ENCODE results near the gene MTERF2. TPM values are rescaled to one million over a fixed set of nuclear protein-coding genes. Genes with fewer than 3 reads are reported as not detected.

MTERF2 gene
- total RNA-seq, 1 experiment from 2014 or later = 7.8 TPM

GRCh38 chr12:106985479-106985878 lies 1.5 kb downstream of the MTERF2 start:
- no peaks in the 10 kb centered on the region for H3K9me2 ChIP-seq (ENCODE audit: insufficient read depth)
- H3K4me2 ChIP-seq (ENCODE audit: low read length) = peak overlapping the region; percentile 84
- RAD21 ChIA-PET (ENCODE audit: low non-redundant PET in 1 of 2, low total read pairs in 2 of 2, uncharacterized antibody in 2 of 2, unreplicated experiment in 2 of 2) = no interaction called here
- peaks cover 8 to 15% of the 10 kb centered on the region in 2 experiments; a peak in 3 of 4 replicates for H3K4me1 ChIP-seq (ENCODE audit: control insufficient read depth in 1 of 2, insufficient read depth in 2 of 2, low read length in 2 of 2)
- H3K79me2 ChIP-seq (ENCODE audit: insufficient read depth, low read length) = peaks cover 6% of the 10 kb centered on the region; the same call in 1 of the 2 replicates
- H3K36me3 ChIP-seq (ENCODE audit: control insufficient read depth in 1 of 2, insufficient read depth in 2 of 2, low read length in 2 of 2) = peaks cover 0 to 5% of the 10 kb centered on the region in 2 experiments; a peak in 1 of 4 replicates
- no peaks in the 10 kb centered on the region for H3K27me3 ChIP-seq (ENCODE audit: insufficient read depth, low read length)
- DNase-seq (ENCODE audit: low read depth, low spot score) = no peak
- no peak for TF ChIP-seq CTCF (IDR thresholded peaks at IDR 0.05 in 2 of 3, conservative IDR thresholded peaks at IDR 0.05 in 1 of 3; ENCODE audit: borderline replicate concordance in 1 of 3, insufficient read depth in 1 of 3, low read depth in 2 of 3, low read length in 2 of 3)
- no peak for TF ChIP-seq ELF1 (IDR thresholded peaks at IDR 0.05; ENCODE audit: borderline replicate concordance, low read depth)
- no peak for TF ChIP-seq SP1 (IDR thresholded peaks at IDR 0.05; ENCODE audit: low read depth)
- TF ChIP-seq SRF (IDR thresholded peaks at IDR 0.05; ENCODE audit: low read depth) = no peak
- no peak for TF ChIP-seq CEBPB (IDR thresholded peaks at IDR 0.05; ENCODE audit: low read depth)
- TF ChIP-seq YY1 (IDR thresholded peaks at IDR 0.05; ENCODE audit: extremely low read depth, insufficient replicate concordance, low read depth, low read length) = no peak
- TF ChIP-seq POLR2AphosphoS5 (IDR thresholded peaks at IDR 0.05; ENCODE audit: low read depth, low read length) = no peak
- TF ChIP-seq JUND (IDR thresholded peaks at IDR 0.05) = no peak
- no peak for TF ChIP-seq EZH2 (IDR thresholded peaks at IDR 0.05)
- TF ChIP-seq EZH2phosphoT487 (IDR thresholded peaks at IDR 0.05; ENCODE audit: borderline replicate concordance) = no peak
- TF ChIP-seq ZFX (IDR thresholded peaks at IDR 0.05) = no peak
- TF ChIP-seq EGR1 (IDR thresholded peaks at IDR 0.05; ENCODE audit: low read depth) = no peak
- no peak for TF ChIP-seq RAD21 (IDR thresholded peaks at IDR 0.05; ENCODE audit: low read depth)
- TF ChIP-seq FOSL1 (IDR thresholded peaks at IDR 0.05; ENCODE audit: low read depth) = no peak
- no peaks in the 10 kb centered on the region for H3K9me3 ChIP-seq (ENCODE audit: control insufficient read depth in 1 of 2, insufficient read depth in 1 of 2, low read depth in 1 of 2, low read length in 2 of 2)
- intact Hi-C loops (cut with micrococcal nuclease) = no loop called here
- H2AFZ ChIP-seq (ENCODE audit: low read depth, low read length, poor library complexity, severe bottlenecking) = no peak overlapping the region
- POLR2A ChIA-PET = interaction anchor here (0.5 kb wide), 1 partner anchor 9 kb away, joined by 5 read pairs; no protein-coding TSS in a partner anchor
- BruUV-seq (replicated peaks) = no TSS peak
- no peaks in the 10 kb centered on the region for H4K20me1 ChIP-seq (ENCODE audit: insufficient read depth)
- no peak overlapping the region for H3K9ac ChIP-seq (ENCODE audit: low read length)
- H3K4me3 ChIP-seq (replicated peaks in 1 of 2; ENCODE audit: low read depth in 1 of 2, low read length in 2 of 2) = no peak overlapping the region
- ATAC-seq = no peak
- CTCF ChIA-PET = no interaction called here
- H3K27ac ChIP-seq (ENCODE audit: low read depth, low read length) = no peak overlapping the region
